ENCODE results near the gene LARP1. TPM values are rescaled to one million over a fixed set of nuclear protein-coding genes. Genes with fewer than 3 reads are reported as not detected.

The LARP1 gene
- total RNA-seq: 10 to 100 TPM; 88.7 to 97.6 TPM
- polyA plus RNA-seq (2013, experiment 1 of 2): 79.9 TPM
- 81.9 TPM for polyA plus RNA-seq (2013, experiment 2 of 2)
- total RNA-seq: 96.6 to 795 (median 228) reads per million in 172 experiments

GRCh38 chr5:154755361-154756008 lies at the start of gene LARP1:
TSS of gene LARP1 (plus strand) at chr5:154755377. CDS start at chr5:154755758, 381 bp downstream.
- DNase-seq (peak in 5 of 14 experiments; percentile 5 to 38 (median 23)), ATAC-seq (ENCODE audit: poor library complexity) (peak; percentile 5)
- no peaks in the 10 kb centered on the region for H3K9me3 Mint-ChIP-seq
- intact Hi-C loops (cut with DNase I, micrococcal nuclease): loop anchor here (1.0 to 10.0 kb wide), 8 partner anchors 37 to 561 kb away; partner anchors contain the start of genes CNOT8 (in 2 of the 2), GALNT10 (in 1 of the 2) and MRPL22 (in 1 of the 2)
- H3K4me3 Mint-ChIP-seq: peak within 1 kb of the TSS; percentile 94
- Histone ChIP-seq H3K4me1 (ENCODE audit: insufficient read depth, low read length) (peaks cover 34% of the 10 kb centered on the region), H3K4me3 (ENCODE audit: low read length) (peak within 1 kb of the TSS; percentile 72), H3K27me3 (ENCODE audit: control insufficient read depth in 1 of 2, insufficient read depth in 2 of 2, low read length in 2 of 2) (no peaks in the 10 kb centered on the region), H3K9me3 (ENCODE audit: control insufficient read depth in 1 of 2, insufficient read depth in 1 of 2, low read length in 2 of 2) (no peaks in the 10 kb centered on the region), H3K27ac (ENCODE audit: low read depth in 1 of 2, low read length in 2 of 2) (peak within 1 kb of the TSS; percentile 86 to 92), H3K36me3 (ENCODE audit: insufficient read depth, low read length) (no peaks in the 10 kb centered on the region)
- TF ChIP-seq CTCF (IDR thresholded peaks at IDR 0.05): no peak
- no peaks in the 10 kb centered on the region for H3K27me3 Mint-ChIP-seq
- peak within 1 kb of the TSS; percentile 93 for H3K27ac Mint-ChIP-seq
- POLR2A ChIA-PET: interaction anchor here (1.3 kb wide), 1 partner anchor 103 kb away, joined by 7 read pairs; the partner anchor contains the start of gene CNOT8
- peaks cover 19% of the 10 kb centered on the region for H3K36me3 Mint-ChIP-seq (ENCODE audit: low read depth)
- CTCF ChIA-PET: no interaction called here
- peaks cover 56% of the 10 kb centered on the region for H3K4me1 Mint-ChIP-seq (ENCODE audit: low read depth)

GRCh38 chr5:154706416-154706815 lies 48.8 kb upstream of the LARP1 start:
- no peaks in the 10 kb centered on the region for H3K36me3 Mint-ChIP-seq (ENCODE audit: low read depth)
- no peaks in the 10 kb centered on the region for H3K4me1 Mint-ChIP-seq (ENCODE audit: low read depth)
- H3K9me3 ChIP-seq (ENCODE audit: control insufficient read depth in 1 of 2, insufficient read depth in 1 of 2, low read length in 2 of 2): no peaks in the 10 kb centered on the region
- no peak overlapping the region for H3K4me3 Mint-ChIP-seq
- no peaks in the 10 kb centered on the region for H3K9me3 Mint-ChIP-seq
- H3K4me3 ChIP-seq (ENCODE audit: low read length): no peak overlapping the region
- CTCF ChIA-PET: no interaction called here
- ATAC-seq (ENCODE audit: poor library complexity) (no peak), DNase-seq (no peak)
- no peak overlapping the region for H3K27ac Mint-ChIP-seq
- POLR2A ChIA-PET: no interaction called here
- no peaks in the 10 kb centered on the region for H3K36me3 ChIP-seq (ENCODE audit: insufficient read depth, low read length)
- intact Hi-C loops (cut with DNase I, micrococcal nuclease): no loop called here
- no peak for TF ChIP-seq CTCF (IDR thresholded peaks at IDR 0.05)
- H3K27me3 ChIP-seq (ENCODE audit: control insufficient read depth in 1 of 2, insufficient read depth in 2 of 2, low read length in 2 of 2): no peaks in the 10 kb centered on the region
- no peaks in the 10 kb centered on the region for H3K27me3 Mint-ChIP-seq
- no peaks in the 10 kb centered on the region for H3K4me1 ChIP-seq (ENCODE audit: insufficient read depth, low read length)
- no peak overlapping the region for H3K27ac ChIP-seq (ENCODE audit: low read depth in 1 of 2, low read length in 2 of 2)

GRCh38 chr5:154707641-154708040 lies 47.5 kb upstream of the LARP1 start:
- Mint-ChIP-seq H3K27ac (no peak overlapping the region), H3K27me3 (no peaks in the 10 kb centered on the region)
- POLR2A ChIA-PET: no interaction called here

More at GRCh38 chr5:154707641-154708040, 47.5 kb upstream of the LARP1 start:
- no peak for DNase-seq
- Mint-ChIP-seq H3K9me3 (no peaks in the 10 kb centered on the region), H3K4me1 (ENCODE audit: low read depth) (no peaks in the 10 kb centered on the region), H3K4me3 (no peak overlapping the region), H3K36me3 (ENCODE audit: low read depth) (no peaks in the 10 kb centered on the region)
- intact Hi-C loops (cut with DNase I, micrococcal nuclease): no loop called here
- H3K4me1 ChIP-seq (ENCODE audit: insufficient read depth, low read length): no peaks in the 10 kb centered on the region
- ATAC-seq (ENCODE audit: poor library complexity): no peak
- H3K36me3 ChIP-seq (ENCODE audit: insufficient read depth, low read length): no peaks in the 10 kb centered on the region
- no peaks in the 10 kb centered on the region for H3K27me3 ChIP-seq (ENCODE audit: control insufficient read depth in 1 of 2, insufficient read depth in 2 of 2, low read length in 2 of 2)
- H3K9me3 ChIP-seq (ENCODE audit: control insufficient read depth in 1 of 2, insufficient read depth in 1 of 2, low read length in 2 of 2): no peaks in the 10 kb centered on the region
- H3K4me3 ChIP-seq (ENCODE audit: low read length): no peak overlapping the region
- CTCF ChIA-PET: no interaction called here
- no peak for TF ChIP-seq CTCF (IDR thresholded peaks at IDR 0.05)
- H3K27ac ChIP-seq (ENCODE audit: low read depth in 1 of 2, low read length in 2 of 2): no peak overlapping the region
